Endometrium (tissue), 2 donors: ENCODE measurements around the gene ENO2.

ENCODE experiments used
- FAIRE-seq: peaks from 2 replicates; lab custom pipeline; 2012; peaks lifted over from hg19 to GRCh38; lab: Jason Lieb, UNC
- donor health status: control.
- donor health status: control.

ENO2 gene

DNA sequence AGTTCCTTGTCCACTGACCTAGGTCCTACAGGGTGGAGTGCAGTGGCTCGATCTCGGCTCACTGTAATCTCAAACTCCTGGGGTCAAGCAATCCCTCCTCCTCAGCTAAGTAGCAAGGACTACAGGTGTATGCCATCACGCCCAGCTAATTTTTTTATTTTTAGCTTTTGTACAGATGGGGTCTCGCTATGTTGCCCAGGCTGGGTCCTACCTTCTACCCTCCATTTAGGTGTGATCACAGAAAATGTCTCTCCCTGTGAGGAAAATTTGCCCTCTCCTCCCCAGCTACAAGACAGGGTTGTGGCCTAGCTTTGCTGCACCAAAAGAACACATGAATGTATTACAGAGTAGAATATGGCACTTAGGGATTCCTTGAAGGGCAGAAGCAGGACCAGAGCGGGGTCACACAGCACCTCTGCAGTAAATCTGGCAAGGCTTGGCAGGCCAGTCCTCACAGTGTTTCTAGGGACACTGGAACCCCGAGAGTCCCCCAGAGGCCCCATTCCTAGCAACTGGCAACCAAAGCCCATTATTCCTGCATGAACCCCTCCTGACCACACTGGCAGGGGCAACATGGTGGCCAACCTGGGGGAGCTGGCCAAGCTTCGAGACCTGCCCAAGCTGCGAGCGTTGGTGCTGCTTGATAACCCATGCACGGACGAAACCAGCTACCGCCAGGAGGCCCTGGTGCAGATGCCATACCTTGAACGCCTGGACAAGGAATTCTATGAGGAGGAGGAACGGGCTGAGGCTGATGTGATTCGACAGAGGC lies 2.0 kb upstream of the ENO2 start:
- FAIRE-seq, result no peak

DNA sequence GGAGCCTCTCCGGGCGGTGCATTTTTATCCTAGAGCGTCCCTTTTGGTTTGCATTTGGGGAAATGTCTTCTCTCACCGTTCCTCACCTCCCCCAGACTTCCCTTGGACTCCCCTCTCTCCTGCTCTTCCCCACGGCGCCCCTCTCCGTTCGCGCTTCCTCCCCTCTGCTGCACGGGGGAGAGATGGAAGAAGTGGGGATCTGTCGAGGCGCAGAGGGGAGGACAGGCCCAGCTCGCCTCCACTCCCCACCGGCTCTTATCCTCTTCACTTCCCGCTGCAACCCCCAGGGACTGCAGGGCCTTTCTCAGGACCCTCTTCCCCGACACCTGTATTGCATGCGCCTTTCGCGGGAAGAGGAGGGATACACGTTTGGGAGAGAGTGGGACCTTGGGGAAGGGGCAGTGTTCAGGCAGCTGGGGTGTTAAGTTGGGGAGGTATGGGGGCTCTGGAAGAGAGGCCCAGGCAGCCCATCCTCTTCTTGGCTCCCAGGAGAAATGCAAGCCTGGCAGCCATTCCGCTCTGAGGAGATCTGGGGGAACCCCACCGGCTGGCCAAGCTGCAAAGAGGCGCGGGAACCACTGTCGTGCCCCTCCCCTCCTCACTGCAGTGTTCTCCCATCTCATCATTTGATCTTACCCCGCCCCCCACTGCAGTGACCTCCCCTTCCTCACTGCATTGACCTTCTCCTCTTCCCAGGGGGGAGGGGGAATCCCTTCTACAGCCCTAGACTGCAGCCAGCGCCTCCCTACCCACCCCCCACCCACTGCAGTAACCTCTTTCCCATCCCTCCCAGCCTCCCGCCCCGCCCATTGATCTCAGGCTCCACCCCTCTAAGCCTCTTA lies 788 bp downstream of the ENO2 start:
- FAIRE-seq, result no peak

DNA sequence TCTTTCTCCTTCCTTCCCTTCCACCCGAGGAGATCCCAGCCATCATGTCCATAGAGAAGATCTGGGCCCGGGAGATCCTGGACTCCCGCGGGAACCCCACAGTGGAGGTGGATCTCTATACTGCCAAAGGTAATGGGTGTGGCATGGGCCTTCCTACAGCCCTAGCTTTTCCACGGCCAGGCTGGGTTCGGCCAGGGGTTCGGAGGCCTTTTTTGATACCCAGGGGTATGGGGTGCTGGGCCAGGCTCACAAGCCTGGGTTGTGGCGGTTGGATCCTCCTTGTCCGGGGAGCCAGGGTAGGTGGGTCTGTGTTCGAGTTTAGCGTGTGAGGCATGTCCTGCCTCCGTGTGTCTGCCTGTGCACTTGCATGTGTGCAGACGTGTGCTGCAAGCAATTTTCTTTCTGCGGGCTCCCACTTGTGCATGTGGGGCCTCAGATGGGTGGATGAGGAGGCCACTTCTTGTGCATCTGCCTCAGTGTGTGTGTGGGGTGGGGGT lies 1.5 kb downstream of the ENO2 start:
- FAIRE-seq, result no peak

DNA sequence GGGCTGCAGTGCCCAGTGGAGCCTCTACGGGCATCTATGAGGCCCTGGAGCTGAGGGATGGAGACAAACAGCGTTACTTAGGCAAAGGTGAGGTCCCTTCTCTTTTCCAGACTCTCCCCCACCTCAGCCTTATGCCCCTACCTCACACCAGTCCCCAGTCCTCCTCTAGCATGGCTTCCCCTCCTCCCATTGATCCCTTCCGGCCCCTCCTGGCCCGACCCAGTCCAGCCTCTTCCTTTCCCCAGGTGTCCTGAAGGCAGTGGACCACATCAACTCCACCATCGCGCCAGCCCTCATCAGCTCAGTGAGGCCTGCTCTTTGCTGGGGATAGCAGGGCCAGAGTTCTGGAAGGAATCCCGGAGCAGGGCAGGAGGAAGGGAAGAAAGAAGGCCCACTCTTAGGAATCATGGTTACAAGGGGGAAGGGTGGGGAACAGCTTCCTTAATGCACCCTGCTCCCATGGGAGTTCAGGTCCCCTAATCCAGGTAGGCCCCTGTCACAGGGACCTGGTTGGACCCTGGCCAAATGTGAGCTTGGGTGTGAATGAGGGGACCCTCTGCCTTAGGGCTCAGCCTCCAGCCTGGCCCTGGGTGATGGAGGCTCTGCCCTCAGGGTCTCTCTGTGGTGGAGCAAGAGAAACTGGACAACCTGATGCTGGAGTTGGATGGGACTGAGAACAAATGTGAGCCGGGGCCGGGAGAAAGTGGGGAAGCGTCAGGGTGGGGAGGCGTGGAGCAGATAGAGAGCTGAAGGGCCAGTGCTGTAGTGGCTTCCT lies 2.2 kb downstream of the ENO2 start:
- no peak for FAIRE-seq

DNA sequence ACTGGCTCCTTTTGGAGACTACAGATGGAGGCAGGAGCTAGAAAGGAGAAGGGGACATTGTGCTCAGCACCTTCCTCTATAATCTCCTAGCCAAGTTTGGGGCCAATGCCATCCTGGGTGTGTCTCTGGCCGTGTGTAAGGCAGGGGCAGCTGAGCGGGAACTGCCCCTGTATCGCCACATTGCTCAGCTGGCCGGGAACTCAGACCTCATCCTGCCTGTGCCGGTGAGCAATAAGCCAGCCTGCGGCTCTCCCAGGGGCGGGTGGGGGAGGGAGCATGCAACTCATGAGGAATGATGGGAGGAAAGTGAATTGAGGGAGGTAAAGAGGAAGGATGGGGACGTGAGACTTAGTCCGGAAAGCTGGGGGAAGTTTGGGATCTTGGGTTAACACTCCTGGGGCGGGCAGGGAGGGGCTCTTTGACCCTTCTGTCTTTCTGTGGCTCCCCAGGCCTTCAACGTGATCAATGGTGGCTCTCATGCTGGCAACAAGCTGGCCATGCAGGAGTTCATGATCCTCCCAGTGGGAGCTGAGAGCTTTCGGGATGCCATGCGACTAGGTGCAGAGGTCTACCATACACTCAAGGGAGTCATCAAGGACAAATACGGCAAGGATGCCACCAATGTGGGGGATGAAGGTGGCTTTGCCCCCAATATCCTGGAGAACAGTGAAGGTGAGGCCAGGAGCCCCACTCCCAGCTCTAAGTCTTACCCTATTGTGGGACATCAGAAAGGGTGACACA lies 3.3 kb downstream of the ENO2 start:
- FAIRE-seq, result no peak

DNA sequence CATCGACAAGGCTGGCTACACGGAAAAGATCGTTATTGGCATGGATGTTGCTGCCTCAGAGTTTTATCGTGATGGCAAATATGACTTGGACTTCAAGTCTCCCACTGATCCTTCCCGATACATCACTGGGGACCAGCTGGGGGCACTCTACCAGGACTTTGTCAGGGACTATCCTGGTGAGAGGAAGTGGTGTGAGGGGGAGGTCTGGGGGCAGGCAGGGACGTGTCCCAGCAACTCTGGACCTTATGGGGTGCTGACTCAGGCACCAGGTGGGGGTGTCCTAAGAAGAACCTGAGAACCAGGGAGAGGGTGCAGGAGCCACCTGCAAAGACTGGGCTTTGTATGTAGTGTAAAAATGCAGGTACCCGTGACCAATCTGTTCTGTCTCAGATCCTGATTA lies 5.2 kb downstream of the ENO2 start:
- no peak for FAIRE-seq

DNA sequence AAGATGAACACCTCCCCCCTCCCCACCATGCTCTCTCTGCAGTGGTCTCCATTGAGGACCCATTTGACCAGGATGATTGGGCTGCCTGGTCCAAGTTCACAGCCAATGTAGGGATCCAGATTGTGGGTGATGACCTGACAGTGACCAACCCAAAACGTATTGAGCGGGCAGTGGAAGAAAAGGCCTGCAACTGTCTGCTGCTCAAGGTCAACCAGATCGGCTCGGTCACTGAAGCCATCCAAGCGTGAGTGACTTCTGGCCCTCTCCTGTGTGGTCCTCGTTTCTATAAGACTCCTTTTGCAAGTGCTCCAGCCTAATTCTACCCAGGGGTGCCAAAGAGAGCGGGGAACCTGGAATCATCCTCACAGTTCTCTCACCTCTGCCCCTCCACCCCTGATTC lies 7.2 kb downstream of the ENO2 start:
- no peak for FAIRE-seq

DNA sequence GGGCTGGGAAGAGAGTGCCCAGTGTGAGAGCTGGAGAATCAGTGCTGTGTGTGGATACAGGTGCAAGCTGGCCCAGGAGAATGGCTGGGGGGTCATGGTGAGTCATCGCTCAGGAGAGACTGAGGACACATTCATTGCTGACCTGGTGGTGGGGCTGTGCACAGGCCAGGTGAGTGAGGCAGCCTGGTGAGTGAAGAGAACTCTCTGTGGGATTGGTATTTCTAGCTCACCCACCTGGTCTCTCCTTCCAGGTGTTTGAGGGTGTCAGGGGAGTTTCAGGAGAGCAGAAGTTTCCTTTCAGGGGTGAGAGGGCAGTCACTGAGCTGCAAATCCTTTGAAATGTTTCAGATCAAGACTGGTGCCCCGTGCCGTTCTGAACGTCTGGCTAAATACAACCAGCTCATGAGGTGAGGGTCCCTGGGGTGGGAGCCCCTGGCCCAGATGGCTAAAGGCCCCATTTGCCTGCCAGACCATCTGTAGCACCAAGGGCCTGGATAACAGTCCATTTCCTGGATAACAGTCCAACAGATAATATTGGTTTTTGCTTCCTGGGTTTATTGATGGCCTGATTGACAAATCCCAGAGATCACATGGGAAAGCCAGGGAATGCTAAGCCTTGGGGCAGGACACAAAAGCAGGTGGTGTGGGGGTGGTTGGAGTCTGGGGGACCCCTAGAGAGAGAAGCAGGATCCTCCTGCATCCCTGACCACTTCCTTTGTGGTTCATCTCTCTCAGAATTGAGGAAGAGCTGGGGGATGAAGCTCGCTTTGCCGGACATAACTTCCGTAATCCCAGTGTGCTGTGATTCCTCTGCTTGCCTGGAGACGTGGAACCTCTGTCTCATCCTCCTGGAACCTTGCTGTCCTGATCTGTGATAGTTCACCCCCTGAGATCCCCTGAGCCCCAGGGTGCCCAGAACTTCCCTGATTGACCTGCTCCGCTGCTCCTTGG lies 7.9 kb downstream of the ENO2 start:
- no peak for FAIRE-seq

DNA sequence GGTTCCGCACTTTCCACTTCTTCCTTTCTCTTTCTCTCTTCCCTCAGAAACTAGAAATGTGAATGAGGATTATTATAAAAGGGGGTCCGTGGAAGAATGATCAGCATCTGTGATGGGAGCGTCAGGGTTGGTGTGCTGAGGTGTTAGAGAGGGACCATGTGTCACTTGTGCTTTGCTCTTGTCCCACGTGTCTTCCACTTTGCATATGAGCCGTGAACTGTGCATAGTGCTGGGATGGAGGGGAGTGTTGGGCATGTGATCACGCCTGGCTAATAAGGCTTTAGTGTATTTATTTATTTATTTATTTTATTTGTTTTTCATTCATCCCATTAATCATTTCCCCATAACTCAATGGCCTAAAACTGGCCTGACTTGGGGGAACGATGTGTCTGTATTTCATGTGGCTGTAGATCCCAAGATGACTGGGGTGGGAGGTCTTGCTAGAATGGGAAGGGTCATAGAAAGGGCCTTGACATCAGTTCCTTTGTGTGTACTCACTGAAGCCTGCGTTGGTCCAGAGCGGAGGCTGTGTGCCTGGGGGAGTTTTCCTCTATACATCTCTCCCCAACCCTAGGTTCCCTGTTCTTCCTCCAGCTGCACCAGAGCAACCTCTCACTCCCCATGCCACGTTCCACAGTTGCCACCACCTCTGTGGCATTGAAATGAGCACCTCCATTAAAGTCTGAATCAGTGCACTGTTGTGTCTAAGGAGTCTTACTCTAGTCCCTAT lies 8.8 kb downstream of the ENO2 start:
- FAIRE-seq, result no peak

DNA sequence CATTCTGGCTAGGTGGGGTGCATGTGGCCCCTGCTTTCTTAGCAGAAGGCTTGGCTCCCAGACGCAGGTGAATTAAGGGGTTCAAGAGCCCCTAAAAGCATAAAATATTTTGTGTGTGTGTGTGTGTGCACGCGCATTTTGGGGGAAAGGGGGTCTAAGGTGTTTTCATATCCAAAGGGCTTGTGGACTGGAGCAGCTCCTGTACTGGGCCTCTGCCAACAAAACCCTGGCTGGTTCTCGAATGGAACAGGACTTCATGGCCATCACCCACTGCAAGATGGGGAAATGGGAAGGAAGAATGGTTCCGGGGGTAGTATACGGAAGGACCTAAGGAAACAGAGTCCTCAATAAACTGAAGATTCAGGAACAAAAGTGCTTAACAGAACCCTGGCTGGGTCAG lies 9.5 kb downstream of the ENO2 start:
- no peak for FAIRE-seq

DNA sequence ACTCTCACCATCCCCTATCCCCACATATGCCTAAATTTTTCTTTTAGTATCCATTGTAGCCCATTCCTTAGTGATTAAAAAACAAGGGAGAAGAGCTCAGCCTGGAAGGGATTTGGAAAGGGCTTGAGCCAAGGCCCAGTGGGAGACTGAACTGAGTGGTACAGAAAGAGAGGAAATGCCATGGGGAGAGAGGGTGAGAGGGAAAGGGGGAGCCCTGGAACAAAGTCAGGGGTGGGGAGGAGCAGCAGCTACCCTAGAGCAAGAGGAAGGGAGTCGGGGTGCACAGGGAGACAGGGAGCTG lies 10.8 kb downstream of the ENO2 start:
- no peak for FAIRE-seq

DNA sequence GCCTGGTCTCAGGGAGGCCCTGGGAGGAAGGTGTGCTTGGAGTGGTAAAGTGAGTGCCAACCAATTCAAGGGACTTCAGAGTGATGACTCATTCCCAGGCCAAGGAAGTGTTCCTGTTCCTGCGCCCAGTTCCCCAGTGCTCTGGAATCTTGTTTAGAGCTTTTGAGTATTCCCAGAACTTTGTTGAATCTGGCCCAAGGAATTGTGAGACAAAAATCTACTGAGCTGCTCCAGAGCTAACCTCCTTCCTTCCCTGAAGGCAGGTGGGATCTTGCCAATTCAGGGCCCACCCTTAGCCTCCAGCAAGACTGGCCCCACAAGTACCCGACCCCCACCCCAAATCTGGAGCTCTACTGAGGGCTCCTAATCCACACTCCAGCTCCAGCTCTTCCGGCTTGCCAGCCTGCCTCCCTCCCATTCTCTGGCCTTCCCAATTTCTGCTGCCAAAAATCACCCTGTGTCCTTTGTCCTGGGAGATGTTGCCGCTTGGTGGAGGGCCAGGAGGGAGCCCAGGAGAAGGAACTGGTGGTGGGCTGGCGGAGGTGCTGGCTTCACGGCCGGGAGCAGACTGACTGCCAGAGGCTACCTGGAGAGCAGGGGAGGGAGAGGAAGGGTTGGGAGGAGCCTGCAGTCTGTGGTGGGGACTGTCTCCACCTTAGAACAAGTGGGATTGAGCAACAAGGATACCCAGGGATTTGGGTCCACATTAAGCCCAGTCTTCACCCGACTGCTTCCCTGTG lies 11.3 kb downstream of the ENO2 start:
- no peak for FAIRE-seq

DNA sequence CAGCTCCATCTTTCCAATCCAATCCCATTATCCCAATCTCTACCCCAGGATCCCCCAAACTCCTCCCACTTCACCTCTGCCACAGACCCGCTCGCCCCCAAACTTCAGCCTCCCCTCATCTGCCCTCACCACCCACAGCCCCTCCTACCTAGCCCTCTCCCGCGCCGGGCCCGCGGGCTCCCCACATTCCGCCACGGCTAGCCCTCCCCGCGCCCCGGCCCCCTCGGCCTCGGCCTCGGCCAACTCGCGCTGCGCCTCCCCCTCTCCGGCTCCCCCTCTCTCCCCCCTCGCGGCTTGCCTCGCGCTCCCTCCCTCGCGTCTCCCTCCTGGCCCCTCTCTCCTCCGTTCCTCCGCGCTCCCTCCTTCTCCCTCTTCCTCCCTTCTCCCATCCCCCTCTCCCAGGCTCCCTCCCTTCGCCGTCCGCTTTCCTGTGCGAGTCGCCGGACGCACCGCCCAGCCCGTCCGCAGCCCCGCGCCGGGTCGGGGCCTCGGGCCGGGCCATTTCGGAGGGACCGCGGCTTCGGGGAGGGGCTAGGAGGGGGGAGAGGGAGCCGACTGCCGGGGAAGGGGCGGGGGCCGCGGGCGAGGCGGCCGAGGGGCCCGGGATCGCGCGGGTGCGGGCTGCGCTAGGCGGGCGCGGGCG lies 13.1 kb downstream of the ENO2 start, which contains the start of gene ATN1:
ATN1 (plus strand) TSS at position 581 of the 643 bp plus-strand sequence. CDS start 6,043 bp downstream, outside the sequence.
- FAIRE-seq, result no peak

DNA sequence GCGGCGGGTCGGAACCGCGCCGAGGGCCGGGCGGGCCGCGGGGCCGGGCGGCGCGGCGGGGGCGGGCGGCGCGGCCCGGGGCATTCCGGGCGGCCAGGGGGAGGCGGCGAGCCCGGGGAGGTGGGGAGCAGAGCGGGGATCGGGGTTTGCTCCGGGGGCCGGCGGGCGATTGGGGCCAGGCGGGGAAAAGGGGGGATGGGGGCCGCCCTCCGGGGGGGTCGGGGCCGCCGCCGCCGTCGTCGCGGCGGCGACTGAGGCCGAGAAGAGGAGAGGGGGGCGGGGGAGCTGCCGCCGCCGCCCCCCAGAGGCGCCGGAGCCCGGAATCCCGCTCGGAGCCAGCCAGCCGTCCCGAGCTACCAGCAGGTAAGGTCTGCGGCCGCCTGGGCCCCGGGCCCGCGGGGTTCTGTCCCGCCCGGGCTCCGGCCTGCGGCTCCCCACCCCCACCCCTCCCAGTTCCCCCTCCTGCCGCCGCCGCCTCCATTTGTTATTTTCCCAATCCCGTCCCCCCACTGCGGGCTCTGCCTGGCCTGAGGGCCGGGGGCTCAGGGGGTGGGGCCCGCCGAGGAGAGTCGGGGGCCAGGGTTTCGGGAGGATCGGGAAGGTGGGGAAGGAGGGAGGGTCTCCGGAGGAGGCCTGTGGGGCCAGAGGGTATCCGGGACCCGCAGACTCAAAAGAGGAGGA lies 13.8 kb downstream of the ENO2 start:
- no peak for FAIRE-seq

DNA sequence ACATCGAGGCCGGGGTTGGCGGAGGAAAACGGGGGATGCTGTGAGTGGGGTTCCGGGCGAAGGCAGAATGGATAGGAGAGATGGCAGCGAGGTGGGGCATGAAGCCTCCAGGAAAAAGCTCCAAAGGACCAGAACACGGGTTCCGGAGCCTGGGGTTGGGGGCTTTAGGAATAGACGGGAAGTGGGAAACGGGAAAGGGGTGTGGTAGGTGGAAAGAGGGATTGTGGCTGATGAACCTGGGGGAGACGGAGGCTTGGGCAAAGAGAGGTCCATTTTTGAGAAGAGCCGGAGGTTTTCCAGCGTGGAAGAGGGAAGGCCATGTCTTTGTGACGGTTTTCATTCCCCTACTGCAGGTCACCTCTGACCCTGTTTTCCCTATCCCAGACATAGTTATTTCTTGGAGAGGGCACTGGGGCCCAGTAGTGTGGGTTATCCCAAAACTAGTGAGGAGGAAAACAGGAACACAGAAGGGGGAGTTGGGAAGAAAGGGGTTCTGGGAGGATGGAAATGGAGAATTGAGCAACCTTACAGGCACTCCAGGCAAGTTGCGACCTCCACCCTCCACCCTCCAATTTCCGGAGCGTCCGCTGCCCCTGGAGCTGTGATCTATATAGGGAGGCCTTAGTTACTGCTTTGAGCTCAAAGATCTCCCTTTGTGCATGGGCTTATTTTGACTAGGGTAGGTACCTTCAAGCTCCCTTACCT lies 14.5 kb downstream of the ENO2 start:
- FAIRE-seq, result no peak

DNA sequence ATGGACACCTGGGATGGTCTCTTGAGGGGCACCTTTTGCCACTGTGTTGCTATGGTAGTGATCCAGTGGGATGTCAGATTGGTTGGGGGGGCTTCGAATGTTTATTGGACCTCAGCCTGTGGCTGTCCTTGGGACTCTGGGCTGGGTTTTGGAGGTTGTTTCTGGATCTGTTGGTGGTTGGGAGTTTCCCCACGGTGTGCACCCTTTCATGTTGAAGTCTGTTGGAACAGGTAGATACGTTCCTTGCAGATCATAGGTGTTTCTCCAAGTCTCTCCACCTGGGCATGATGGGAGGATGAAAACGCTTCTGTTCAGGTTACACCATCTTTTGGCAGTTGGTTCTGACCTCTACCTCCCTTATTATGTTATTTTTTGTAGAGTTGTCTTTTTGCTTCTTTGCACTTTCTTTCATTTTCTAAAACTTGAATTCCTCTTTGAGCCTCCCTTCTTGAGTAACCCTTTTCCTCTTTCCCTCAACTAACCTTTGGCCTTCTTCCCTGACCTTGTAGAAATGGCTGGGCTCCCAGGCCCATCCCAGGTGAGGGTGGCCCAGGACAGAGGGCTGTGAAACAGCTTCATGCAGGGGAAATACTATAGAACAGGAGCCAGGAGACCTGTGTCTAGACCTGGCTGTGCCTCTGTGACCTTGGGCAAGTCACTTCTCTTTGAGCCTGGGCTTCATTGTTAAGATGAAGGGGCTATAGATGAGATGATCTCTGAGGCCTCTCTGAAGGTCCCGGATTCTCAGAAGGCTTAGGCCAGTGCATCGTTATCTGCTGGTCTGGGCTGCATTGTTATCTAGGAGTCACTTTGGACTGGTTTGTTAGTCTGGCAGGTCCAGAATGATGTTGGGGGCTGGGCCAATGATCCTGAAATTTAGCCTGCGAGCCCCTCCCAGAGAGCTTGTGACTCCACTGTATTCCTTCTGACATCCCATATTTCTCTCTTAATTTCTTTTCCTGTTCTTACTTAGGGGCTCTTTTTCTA lies 15.4 kb downstream of the ENO2 start:
- no peak for FAIRE-seq
